GM18907 (cell line): ENCODE measurements around the gene OLIG3.

Experiments
- ATAC-seq: cut with Tn5 transposase; IDR thresholded peaks from one replicate; pipeline ENCODE4 v1.9.1; 2021; ENCODE audit warnings: mild to moderate bottlenecking, moderate library complexity; ENCODE audit not compliant: unreplicated experiment

OLIG3 gene

GRCh38 chr6:137496368-137496767 is 2.2 kb upstream of the OLIG3 start:
- ATAC-seq, result no peak

GRCh38 chr6:137495703-137496336 is 1.6 kb upstream of the OLIG3 start:
- ATAC-seq, result no peak

- no peak for ATAC-seq
Measured at GRCh38 chr6:137494988-137495702, 951 bp upstream of the OLIG3 start.

- ATAC-seq, result no peak
Measured at GRCh38 chr6:137493218-137494038, 766 bp downstream of the OLIG3 start.

GRCh38 chr6:137492289-137493217 is 1.6 kb downstream of the OLIG3 start:
- ATAC-seq, result no peak

GRCh38 chr6:137491478-137491877 is 2.7 kb downstream of the OLIG3 start:
- no peak for ATAC-seq

- ATAC-seq, result no peak
Measured at GRCh38 chr6:137490961-137491360, 3.2 kb downstream of the OLIG3 start.

GRCh38 chr6:137490006-137490905 is 3.9 kb downstream of the OLIG3 start:
- ATAC-seq, result no peak

GRCh38 chr6:137489046-137490005 is 4.9 kb downstream of the OLIG3 start:
- no peak for ATAC-seq

GRCh38 chr6:137488150-137489045 is 5.8 kb downstream of the OLIG3 start:
- no peak for ATAC-seq

- no peak for ATAC-seq
Measured at GRCh38 chr6:137487869-137488149, 6.4 kb downstream of the OLIG3 start.

- no peak for ATAC-seq
Measured at GRCh38 chr6:137487181-137487868, 6.9 kb downstream of the OLIG3 start.

GRCh38 chr6:137486416-137486815 is 7.8 kb downstream of the OLIG3 start:
- ATAC-seq, result no peak

GRCh38 chr6:137480431-137480830 is 13.8 kb downstream of the OLIG3 start:
- no peak for ATAC-seq

- ATAC-seq, result no peak
Measured at GRCh38 chr6:137475103-137475502, 19.1 kb downstream of the OLIG3 start.

GRCh38 chr6:137473598-137473997 is 20.6 kb downstream of the OLIG3 start:
- ATAC-seq, result no peak

- ATAC-seq, result no peak
Measured at GRCh38 chr6:137472641-137473137, 21.5 kb downstream of the OLIG3 start.
